DOHH2 (cell line): ENCODE results near the gene CAMTA1.

Experiments
- EZH2phosphoT487 ChIP-seq: fragments of 200-600 bp; sonication (generic); IDR thresholded peaks from 2 replicates; pipeline ENCODE4 v1.6.1; 2017; ENCODE audit warnings: borderline replicate concordance, mild to moderate bottlenecking, antibody characterized with exemption, low read length, moderate library complexity, mixed read lengths
- TF ChIP-seq, protein P1 (sequence below): fragments of 200-600 bp; sonication (generic); IDR thresholded peaks from one replicate; pipeline ENCODE4 v1.5.1; 2014; ENCODE audit warnings: antibody characterized with exemption, mild to moderate bottlenecking, low read depth, low read length; ENCODE audit not compliant: poor library complexity, severe bottlenecking

- TF ChIP-seq EZH2phosphoT487 = no peak
- TF ChIP-seq, protein P1, sequence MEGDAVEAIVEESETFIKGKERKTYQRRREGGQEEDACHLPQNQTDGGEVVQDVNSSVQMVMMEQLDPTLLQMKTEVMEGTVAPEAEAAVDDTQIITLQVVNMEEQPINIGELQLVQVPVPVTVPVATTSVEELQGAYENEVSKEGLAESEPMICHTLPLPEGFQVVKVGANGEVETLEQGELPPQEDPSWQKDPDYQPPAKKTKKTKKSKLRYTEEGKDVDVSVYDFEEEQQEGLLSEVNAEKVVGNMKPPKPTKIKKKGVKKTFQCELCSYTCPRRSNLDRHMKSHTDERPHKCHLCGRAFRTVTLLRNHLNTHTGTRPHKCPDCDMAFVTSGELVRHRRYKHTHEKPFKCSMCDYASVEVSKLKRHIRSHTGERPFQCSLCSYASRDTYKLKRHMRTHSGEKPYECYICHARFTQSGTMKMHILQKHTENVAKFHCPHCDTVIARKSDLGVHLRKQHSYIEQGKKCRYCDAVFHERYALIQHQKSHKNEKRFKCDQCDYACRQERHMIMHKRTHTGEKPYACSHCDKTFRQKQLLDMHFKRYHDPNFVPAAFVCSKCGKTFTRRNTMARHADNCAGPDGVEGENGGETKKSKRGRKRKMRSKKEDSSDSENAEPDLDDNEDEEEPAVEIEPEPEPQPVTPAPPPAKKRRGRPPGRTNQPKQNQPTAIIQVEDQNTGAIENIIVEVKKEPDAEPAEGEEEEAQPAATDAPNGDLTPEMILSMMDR = no peak
These were observed 254.5 kb downstream of the CAMTA1 start for GRCh38 chr1:7039590-7040220.
